Jurkat, Clone E6-1 (cell line): Measurements from ENCODE around the gene AK4. TPM values are rescaled to one million over a fixed set of nuclear protein-coding genes. Genes with fewer than 3 reads are reported as not detected.
"Not testable (repeated sequence)": the region's sequence is repeated elsewhere in the genome, so short reads cannot be mapped to it uniquely, and the experiment has no call there.

Source experiments
- DNase-seq: peaks from one replicate; pipeline ENCODE4 v3.0.0-alpha.2; 2011; ENCODE audit warnings: low read depth, low spot score
- H3K4me3 ChIP-seq: 2 replicates; pipeline ENCODE4 v1.5.1; 2011; ENCODE audit warnings: mild to moderate bottlenecking, low read length, control low read depth, moderate library complexity
- polyA plus RNA-seq: library from polyadenylated mRNA; unstranded; fragments of >200 nt; gene quantifications from one replicate; pipeline ENCODE4 v1.2.1, GENCODE V29; 2012; ENCODE audit warnings: missing spikeins; ENCODE audit not compliant: insufficient read length, insufficient read depth

The AK4 gene
- polyA plus RNA-seq: 10.4 TPM

DNA sequence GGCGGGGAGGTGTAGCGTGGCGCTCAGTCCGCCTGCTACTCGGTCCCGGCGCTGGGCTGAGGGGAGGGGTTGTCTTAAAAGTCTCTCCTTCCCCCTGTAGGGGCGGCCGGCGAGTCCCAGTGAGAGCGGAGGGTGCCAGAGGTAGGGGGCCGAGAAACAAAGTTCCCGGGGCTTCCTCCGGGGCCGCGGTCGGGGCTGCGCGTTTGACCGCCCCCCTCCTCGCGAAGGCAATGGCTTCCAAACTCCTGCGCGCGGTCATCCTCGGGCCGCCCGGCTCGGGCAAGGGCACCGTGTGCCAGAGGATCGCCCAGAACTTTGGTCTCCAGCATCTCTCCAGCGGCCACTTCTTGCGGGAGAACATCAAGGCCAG lies at the start of gene AK4:
Gene AK4 (plus strand): TSS at position 26 of the 370 bp plus-strand sequence. CDS start 205 bp downstream, at position 231.
- peak within 1 kb of the TSS; percentile 53 for H3K4me3 ChIP-seq
- DNase-seq: not testable (repeated sequence)

DNA sequence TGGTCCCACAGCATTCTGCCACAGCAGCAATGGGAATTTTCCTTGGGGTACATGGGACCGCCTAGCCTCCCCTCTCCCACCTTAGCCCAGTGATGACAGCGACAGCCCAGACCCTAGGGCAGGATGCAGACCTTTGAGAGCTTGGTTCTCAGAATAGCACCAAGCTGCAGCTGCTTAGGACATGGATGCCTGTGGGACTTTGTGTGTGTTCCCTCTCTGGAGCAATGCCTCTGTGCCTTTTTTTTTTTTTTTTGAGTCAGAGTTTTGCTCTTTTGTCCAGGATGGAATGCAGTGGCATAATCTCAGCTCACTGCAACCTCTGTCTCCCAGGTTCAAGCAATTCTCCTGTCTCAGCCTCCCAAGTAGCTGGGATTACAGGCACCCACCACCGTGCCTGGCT lies 44.2 kb upstream of the AK4 start:
- no peak overlapping the region for H3K4me3 ChIP-seq
- DNase-seq: no peak

DNA sequence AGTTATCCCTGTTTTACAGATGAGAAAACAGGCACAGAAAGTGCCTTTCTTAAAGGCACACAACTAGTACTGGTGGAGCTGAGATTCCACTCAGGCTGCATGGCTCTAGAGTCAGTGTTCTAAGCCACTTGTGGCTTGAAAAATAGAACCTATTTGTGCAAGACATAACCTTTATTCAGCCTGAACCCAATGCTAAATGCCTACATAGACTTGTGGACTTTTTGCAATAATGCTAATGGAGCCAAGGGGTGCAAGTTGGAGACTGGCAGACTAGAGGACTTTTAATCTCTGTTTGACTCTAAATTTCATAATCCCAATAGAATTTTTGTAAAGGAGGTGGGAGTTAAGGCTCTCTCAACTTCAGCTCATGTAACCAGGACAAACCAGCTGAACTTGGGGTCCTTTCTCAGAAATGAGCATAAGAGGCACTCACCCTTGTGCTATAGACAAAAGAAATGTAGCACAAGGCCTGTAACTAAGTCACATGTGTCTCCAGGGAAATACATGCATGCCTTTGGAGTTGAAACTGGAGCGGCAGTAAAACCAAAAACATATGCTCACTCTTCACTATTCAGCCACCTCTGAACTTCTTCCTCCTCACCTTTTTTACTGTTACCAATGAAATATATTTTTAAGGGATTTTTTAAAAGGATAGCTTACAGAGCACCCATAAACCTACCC lies 43.0 kb upstream of the AK4 start:
- no peak for DNase-seq
- H3K4me3 ChIP-seq: no peak overlapping the region

DNA sequence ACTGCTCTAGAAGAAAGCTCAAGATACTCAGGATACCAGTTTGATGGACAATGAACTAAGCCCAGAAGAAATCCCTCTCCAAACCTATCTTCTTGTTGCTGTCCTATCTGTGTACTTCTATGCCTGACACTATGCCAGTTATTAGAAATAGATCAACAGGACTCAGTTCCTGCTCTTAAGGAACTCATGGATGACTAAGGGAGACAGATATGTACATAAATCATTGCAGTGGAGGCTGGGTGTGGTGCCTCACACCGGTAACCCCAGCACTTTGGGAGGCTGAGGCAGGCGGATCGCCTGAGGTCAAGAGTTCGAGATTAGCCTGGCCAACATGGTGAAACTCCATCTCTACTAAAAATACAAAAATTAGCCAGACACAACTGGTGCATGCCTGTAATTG lies 42.4 kb upstream of the AK4 start:
- no peak overlapping the region for H3K4me3 ChIP-seq
- DNase-seq: no peak

DNA sequence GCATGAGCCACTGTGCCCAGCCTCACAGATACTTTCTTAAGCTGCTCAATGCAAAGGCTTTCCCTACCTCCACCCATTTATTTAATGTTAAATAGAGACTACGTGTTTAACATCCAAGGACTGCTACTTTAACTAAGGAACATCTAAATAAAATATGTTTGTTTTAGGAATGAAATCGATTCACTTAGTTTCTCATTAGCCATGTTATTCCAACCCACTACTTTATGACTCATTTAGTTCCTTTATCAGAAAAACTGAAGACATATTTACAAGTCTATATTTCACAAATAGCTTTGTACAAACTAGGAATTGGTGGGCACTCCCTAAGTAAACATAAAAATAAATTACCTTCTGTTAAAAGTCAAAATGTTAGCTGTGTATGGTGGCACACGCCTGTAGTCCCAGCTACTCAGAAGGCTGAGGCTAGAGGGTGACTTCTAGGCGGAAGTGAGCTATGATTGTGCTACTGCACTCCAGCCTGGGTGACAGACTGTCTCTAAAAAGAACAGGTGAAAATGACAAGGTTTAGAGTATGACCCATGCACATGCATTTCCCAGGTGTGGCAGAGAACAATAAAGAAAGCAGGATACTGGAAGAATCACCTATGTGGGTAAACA lies 39.9 kb upstream of the AK4 start:
- no peak for DNase-seq
- H3K4me3 ChIP-seq: no peak overlapping the region

DNA sequence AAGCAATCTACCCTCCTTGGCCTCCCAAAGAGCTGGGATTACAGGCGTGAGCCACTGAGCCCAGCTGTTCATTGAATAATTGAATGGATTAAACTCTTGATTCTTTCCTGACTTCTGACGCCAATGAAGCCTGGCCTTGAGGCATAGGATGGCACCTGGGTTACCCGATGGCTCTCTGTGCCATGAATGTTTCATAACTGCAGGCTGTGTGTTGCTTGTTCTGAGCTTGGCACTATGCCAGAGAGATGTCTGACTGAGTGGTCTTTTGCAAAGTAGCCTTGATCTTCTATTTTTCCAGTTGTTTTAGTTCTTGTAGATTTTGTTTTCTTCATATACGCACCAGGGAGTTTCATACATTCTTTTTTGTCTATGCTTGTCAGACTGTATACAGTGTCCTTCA lies 38.5 kb upstream of the AK4 start:
- no peak overlapping the region for H3K4me3 ChIP-seq
- DNase-seq: no peak

DNA sequence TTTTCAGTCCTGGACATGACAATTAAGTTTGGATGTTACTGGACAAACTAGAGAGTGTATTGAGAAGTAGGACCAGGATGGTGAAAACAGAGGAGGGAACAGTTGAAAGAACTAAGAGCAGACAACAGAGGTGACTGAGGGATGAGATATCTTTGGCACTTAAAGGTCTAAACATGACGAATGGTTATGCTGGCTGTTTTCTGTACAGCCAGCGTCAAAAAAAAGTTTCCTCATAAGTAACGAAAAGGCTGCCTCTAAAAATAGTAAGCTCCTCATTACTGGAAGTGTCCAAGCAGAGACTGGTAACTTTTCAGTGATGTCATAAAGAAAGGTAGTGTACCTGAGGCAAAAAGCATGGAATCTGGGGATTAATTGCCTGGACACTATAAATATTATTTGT lies 35.2 kb upstream of the AK4 start:
- no peak for DNase-seq
- H3K4me3 ChIP-seq: no peak overlapping the region

DNA sequence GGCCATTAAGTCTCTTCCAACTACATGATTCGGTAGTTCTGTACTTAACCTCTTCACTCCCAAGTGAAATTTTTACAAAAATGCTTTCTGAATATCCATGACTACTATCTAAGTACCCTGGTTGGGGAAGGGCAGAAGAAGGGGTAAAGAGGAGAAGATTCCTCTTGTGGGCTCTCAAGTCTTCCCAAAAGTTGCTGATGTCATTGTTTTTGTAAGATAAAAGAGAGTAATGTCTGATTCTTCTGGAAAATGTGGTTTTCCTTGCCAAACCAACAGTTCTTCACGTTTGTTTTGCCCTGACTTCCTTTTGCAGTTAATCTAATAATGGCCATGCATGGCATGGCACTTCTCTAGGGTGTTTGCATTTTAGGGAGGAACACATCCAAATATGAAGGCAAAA lies 34.7 kb upstream of the AK4 start:
- H3K4me3 ChIP-seq: no peak overlapping the region
- no peak for DNase-seq

DNA sequence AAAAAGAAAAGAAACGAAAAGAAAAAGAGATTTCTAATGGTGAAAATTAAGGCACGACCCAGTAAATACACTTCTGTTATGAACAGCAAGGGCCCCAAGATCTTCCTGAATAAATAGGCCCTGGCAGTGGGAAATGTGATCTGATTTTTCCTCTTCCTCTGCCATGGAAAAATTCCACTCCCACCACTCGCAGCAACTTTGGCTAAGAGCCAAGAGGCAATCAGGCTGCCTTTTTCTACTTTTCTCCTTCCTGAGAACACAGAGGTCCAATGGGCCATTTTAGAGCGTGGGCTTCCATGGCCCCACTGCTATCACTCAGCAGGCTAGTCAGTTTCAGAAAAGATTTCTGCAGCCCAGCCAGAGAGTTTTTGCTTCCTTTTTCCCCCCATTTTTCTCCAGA lies 33.7 kb upstream of the AK4 start:
- H3K4me3 ChIP-seq: no peak overlapping the region
- no peak for DNase-seq

DNA sequence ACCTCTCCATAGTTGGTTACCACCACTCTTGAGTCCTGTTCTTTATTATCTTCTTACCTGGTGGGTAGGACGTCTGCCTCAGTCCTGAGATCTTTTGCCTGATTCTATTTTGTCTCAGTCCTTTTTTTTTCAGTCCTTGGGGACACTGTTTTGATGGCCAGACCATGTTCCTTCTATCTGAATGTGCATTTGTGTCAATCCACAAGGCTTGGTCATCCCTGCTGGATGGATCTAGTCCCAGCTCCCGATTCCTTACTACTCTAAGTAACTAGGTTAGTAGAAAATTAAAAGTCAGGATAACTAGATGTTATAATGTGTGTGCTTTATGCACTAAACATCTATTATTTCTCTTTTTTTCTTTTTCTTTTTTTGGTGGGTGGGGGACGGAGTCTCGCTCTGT lies 28.1 kb upstream of the AK4 start:
- no peak overlapping the region for H3K4me3 ChIP-seq
- DNase-seq: no peak

DNA sequence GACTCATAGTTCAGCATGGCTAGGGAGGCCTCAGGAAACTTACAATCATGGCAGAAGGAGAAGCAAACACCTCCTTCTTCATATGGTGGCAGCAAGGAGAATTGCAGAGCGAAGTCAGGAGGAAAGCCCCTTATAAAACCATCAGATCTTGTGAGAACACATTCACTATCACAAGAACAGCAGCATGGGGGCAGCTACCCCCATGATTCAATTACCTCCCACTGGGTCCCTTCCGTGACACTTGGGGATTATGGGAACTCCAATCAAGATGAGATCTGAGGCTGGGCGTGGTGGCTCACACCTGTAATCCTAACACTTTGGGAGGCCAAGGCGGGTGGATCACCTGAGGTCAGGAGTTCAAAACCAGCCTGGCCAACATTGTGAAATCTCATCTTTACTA lies 18.9 kb upstream of the AK4 start:
- DNase-seq, H3K4me3 ChIP-seq: not testable (repeated sequence)

DNA sequence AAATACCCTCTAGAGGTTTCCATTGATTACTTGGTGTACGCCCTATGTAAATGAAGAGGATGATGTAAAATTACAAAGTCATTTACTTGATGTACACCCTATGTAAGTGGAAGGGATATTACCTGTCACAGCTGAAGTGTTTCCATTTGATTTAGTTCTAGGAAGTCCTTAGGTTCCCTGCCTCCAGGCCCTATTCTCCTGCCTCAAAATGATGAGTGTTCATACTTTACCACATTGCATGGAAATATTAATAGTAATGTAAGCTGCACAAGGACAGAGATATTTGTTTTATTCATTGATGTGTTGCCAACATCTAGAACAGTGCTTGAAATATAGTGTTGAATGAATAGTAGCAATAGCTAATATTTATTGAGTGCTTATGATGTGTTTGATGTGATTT lies 9.5 kb upstream of the AK4 start:
- DNase-seq: no peak
- no peak overlapping the region for H3K4me3 ChIP-seq

DNA sequence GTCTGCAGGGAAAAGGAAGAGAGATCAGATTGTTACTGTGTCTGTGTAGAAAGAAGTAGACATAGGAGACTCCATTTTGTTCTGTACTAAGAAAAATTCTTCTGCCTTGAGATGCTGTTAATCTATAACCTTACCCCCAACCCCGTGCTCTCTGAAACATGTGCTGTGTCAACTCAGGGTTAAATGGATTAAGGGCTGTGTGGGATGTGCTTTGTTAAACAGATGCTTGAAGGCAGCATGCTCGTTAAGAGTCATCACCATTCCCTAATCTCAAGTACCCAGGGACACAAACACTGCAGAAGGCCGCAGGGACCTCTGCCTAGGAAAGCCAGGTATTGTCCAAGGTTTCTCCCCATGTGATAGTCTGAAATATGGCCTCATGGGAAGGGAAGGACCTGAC lies 8.2 kb upstream of the AK4 start:
- DNase-seq, H3K4me3 ChIP-seq: not testable (repeated sequence)

DNA sequence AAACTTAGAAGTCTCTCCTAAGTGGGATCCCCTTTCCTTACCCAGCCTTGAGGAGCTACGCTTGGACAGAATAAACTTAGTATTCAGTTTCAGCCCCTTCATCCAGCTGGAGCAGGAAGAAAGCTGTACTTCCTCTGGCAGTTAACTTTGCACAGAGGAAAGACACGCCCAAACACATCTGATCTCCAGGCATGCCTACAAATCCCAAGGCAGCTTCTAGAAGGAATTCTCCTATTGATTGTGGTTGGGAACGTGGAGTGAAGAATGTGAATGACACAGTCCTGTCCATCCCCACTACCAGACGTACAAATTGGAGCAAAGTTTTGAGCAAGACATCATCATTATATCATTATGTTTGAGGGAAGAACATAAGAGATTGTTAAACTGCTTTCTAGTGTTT lies 6.6 kb upstream of the AK4 start:
- DNase-seq: no peak
- no peak overlapping the region for H3K4me3 ChIP-seq

DNA sequence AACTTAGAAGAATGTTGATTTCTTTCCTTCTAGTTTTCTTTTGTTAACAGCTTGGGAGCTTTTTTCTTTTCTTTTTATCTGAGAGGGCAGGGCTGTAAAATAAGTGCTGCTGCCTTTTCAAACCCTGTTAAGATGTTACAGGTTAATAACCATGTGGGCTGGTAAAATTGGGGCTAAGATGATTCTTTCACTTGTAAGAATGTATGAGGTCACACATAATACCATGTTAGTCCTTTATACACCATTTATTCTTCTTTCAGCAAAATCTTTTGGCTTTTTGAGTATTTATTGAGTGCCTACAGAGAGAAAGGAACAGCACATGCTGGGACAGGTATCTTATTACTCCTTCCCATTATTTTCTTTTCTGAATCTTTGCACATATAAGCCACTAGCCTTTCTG lies 6.1 kb upstream of the AK4 start:
- no peak for DNase-seq
- no peak overlapping the region for H3K4me3 ChIP-seq

DNA sequence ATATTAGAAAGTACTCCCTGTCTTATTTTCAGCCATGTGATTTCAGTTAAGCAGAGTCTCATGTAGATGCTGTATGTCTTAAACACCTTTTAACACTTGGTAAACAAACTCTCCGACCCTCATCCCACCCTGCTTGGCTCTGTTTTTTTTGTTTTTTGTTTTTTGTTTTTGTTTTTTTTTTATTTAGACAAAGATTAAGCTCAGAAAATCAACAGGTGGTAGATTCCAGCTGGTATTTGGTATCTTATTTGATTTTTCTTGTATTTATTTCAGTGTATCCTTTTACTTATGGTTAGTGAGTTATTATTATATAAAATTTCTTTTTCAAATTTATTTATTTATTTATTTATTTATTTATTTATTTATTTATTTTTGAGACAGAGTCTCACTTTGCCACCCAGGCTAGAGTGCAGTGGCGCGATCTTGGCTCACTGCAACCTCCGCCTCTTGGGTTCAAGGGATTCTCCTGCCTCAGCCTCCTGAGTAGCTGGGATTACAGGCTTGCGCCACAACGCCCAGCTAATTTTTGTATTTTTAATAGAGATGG lies 4.8 kb upstream of the AK4 start:
- not testable (repeated sequence) for DNase-seq, H3K4me3 ChIP-seq

DNA sequence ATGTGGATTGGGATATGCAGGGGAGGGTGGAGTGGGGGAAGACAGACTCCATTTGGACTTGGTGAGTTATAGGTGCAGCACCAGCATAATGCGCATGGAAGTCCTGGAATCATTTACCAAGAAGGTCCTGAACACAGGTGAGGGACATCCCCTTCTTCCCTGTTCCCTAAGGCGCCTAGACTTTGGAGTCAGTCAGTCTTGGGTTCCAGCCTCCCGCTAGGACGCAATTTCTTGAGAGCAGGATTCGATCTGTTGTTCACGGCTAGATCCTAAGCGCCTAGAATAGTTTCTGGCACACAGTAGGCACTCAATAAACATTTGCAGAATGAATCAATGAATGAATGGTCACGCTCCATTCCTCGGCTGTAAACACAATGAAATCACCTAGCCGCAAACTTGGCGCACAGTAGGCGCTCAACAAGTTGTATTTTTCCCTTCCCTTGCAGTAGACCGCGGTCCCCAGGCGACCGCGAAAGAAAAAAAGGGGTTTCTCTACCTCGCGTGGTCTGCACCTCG lies 1.0 kb upstream of the AK4 start:
- DNase-seq: no peak
- H3K4me3 ChIP-seq: peak overlapping the region; percentile 53

DNA sequence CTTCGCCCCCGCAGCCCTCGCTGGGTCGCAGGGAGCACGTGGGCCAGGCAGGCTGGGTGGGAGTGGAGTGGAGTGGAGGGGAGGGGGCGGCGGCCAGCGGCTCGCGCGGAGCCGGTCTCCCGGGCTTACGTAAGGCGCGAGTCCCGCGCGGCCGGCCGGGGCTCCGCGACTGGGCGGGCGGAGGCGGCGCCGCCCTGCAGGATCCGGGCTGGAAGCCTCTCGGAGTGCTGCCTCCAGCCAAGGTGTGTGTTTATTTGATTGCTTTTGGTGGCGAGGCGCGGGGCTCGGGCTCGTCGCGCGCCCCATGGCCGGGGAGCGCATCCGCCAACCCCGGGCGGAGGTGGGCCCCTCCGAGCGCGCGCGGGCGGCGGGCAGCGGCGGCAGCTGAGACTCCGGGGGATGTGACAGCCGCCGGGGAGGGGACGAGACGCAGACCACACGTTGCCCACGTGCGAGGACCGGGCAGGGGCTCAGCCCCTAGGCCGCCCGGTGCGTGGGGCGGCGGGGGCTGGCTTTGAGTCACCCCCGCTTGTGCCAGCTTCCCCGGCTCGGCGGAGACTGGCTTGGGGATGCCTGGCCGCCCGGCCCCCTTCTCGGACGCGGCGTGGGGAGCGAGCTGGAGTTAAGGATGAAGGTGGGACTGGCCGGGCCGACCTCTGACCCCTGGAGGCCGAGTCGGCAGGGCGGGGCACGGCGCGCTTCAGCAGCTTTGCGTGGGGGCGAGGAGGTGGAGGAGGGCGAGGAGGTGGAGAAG lies 402 bp upstream of the AK4 start:
- H3K4me3 ChIP-seq: peak overlapping the region; percentile 53
- DNase-seq: no peak

DNA sequence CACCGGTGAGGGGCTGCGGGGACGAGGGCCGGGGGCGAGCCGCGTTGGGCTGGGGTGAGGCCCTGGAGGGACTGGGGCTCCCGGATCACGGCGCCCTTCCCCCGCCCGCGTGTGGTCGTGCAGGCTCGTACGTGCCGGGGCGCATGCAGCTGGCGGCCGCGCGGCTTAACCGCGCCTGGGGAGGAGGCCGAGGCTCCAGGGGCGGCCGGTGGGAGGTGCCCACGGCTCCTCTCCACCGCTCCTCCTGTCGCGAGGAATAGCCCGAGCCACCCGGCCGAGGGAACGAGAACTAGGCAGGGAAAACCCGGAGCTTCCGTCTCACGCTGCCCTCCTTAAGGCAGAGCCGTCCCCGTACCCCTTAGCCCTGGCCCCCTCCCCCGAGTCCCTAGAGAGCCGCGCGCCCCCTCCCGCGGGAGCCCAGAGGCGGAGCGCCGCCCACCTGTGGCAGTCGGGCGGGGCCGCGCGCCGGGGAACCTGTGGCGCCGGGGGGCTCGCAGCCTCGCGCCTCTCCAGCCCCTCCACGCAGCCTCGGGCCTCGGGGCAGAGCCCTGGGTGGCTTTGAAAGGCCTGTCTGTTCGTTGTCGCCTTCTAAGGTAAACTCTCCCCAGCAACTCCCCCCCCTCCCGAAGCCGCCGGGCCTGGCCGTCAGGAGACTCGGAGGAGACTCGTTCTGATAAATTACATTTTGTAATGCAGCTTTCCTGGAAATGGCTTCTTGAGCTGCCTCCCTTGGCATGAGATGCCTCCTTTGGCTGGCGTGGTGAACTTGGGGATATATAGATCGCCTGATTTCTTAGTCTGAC lies 746 bp downstream of the AK4 start:
- peak overlapping the region; percentile 53 for H3K4me3 ChIP-seq
- DNase-seq: no peak
